H9 (cell line): Measurements from ENCODE around the gene LGALS12. TPM values are rescaled to one million over a fixed set of nuclear protein-coding genes. Genes with fewer than 3 reads are reported as not detected.
A peak's percentile ranks its signal among the peaks of the same experiment; 100 is the strongest.

ENCODE experiments used
- DNase-seq: peaks from one replicate; pipeline ENCODE4 v3.0.0-alpha.2; 2017
- H2AFZ ChIP-seq: one replicate; pipeline ENCODE4 v1.6.1; 2013; ENCODE audit warnings: mild to moderate bottlenecking, low read length, control low read depth, moderate library complexity
- H2AK5ac ChIP-seq: 2 replicates; pipeline ENCODE4 v1.6.1; 2013; ENCODE audit warnings: low read length, control low read depth, mixed read lengths; ENCODE audit not compliant: insufficient read length
- H2BK120ac ChIP-seq: one replicate; pipeline ENCODE4 v1.6.1; 2013; ENCODE audit warnings: low read depth, mild to moderate bottlenecking, low read length, control low read depth, inconsistent platforms; ENCODE audit not compliant: poor library complexity, severe bottlenecking
- H2BK12ac ChIP-seq: 2 replicates; pipeline ENCODE4 v1.6.1; 2013; ENCODE audit warnings: low read length, control low read depth, mixed read lengths, low read depth; ENCODE audit not compliant: insufficient read length
- H2BK15ac ChIP-seq: 2 replicates; pipeline ENCODE4 v1.6.1; 2013; ENCODE audit warnings: low read depth, low read length, control low read depth
- H2BK20ac ChIP-seq: one replicate; pipeline ENCODE4 v1.6.1; 2013; ENCODE audit warnings: low read depth, mild to moderate bottlenecking, low read length, control low read depth, inconsistent platforms; ENCODE audit not compliant: poor library complexity, severe bottlenecking
- H2BK5ac ChIP-seq: 2 replicates; pipeline ENCODE4 v1.6.1; 2013; ENCODE audit warnings: low read length, control low read depth, mixed read lengths; ENCODE audit not compliant: insufficient read length
- H3K14ac ChIP-seq: 2 replicates; pipeline ENCODE4 v1.6.1; 2013; ENCODE audit warnings: low read length, control low read depth; ENCODE audit not compliant: insufficient read depth
- H3K18ac ChIP-seq: 2 replicates; pipeline ENCODE4 v1.6.1; 2013; ENCODE audit warnings: low read depth, mild to moderate bottlenecking, mixed read lengths, low read length, control low read depth; ENCODE audit not compliant: insufficient read length
- H3K23ac ChIP-seq: 2 replicates; pipeline ENCODE4 v1.6.1; 2013; ENCODE audit warnings: low read length, control low read depth, mixed read lengths, low read depth; ENCODE audit not compliant: insufficient read length
- H3K23me2 ChIP-seq: 2 replicates; pipeline ENCODE4 v1.6.1; 2013; ENCODE audit warnings: low read depth, mild to moderate bottlenecking, mixed read lengths, low read length, control low read depth; ENCODE audit not compliant: insufficient read length, poor library complexity, severe bottlenecking
- H3K27ac ChIP-seq: 2 replicates; pipeline ENCODE4 v1.5.1; 2013; ENCODE audit warnings: low read length, control low read depth, mixed read lengths, low read depth; ENCODE audit not compliant: insufficient read length
- H3K27me3 ChIP-seq: 2 replicates; pipeline ENCODE4 v1.6.1; 2013; ENCODE audit warnings: low read length, control low read depth, inconsistent platforms; ENCODE audit not compliant: insufficient read depth
- H3K4ac ChIP-seq: 2 replicates; pipeline ENCODE4 v1.6.1; 2013; ENCODE audit warnings: low read depth, mild to moderate bottlenecking, control low read depth, inconsistent platforms, low read length, moderate library complexity
- H3K4me1 ChIP-seq: 2 replicates; pipeline ENCODE4 v1.6.1; 2013; ENCODE audit warnings: low read length, control low read depth, inconsistent platforms; ENCODE audit not compliant: insufficient read depth
- H3K4me2 ChIP-seq: 2 replicates; pipeline ENCODE4 v1.6.1; 2013; ENCODE audit warnings: low read length, control low read depth, mixed read lengths; ENCODE audit not compliant: insufficient read length, insufficient read depth
- H3K56ac ChIP-seq: 2 replicates; pipeline ENCODE4 v1.6.1; 2013; ENCODE audit warnings: low read depth, mild to moderate bottlenecking, mixed read lengths, low read length, control low read depth; ENCODE audit not compliant: insufficient read length
- H3K79me1 ChIP-seq: 2 replicates; pipeline ENCODE4 v1.6.1; 2013; ENCODE audit warnings: low read depth, mild to moderate bottlenecking, moderate library complexity, low read length, control low read depth, inconsistent platforms; ENCODE audit not compliant: insufficient read depth, poor library complexity, severe bottlenecking
- H3K79me2 ChIP-seq: 2 replicates; pipeline ENCODE4 v1.6.1; 2013; ENCODE audit warnings: low read length, control low read depth, inconsistent platforms; ENCODE audit not compliant: insufficient read depth
- H3K9ac ChIP-seq: 2 replicates; pipeline ENCODE4 v1.6.1; 2013; ENCODE audit warnings: low read length, control low read depth, mixed read lengths; ENCODE audit not compliant: insufficient read length; ENCODE audit errors: extremely low read depth
- H3K9me3 ChIP-seq: one replicate; pipeline ENCODE4 v1.6.1; 2013; ENCODE audit warnings: low read depth, low read length, inconsistent platforms; ENCODE audit not compliant: control insufficient read depth
- H3T11ph ChIP-seq: one replicate; pipeline ENCODE4 v1.6.1; 2013; ENCODE audit warnings: mild to moderate bottlenecking, low read length, control low read depth, inconsistent platforms
- H4K20me1 ChIP-seq: one replicate; pipeline ENCODE4 v1.6.1; 2013; ENCODE audit not compliant: control insufficient read depth, insufficient read length, insufficient read depth
- H4K5ac ChIP-seq: 2 replicates; pipeline ENCODE4 v1.6.1; 2013; ENCODE audit warnings: low read depth, mild to moderate bottlenecking, mixed read lengths, low read length, control low read depth; ENCODE audit not compliant: insufficient read length
- H4K8ac ChIP-seq: replicated peaks from 2 replicates; pipeline ENCODE4 v1.6.1; 2013; ENCODE audit warnings: low read length, control low read depth, mixed read lengths, low read depth; ENCODE audit not compliant: insufficient read length
- H4K91ac ChIP-seq: 2 replicates; pipeline ENCODE4 v1.6.1; 2013; ENCODE audit warnings: low read depth, mild to moderate bottlenecking, moderate library complexity, mixed read lengths, low read length, control low read depth; ENCODE audit not compliant: insufficient read length
- H3K27ac Mint-ChIP-seq, 3 experiments: 2 replicates in 2 of 3; 3 replicates in 1 of 3; pipeline ENCODE4 v1.8.0; 2020 to 2021; ENCODE audit warnings: mixed read lengths in 3 of 3, mild to moderate bottlenecking in 1 of 3, moderate library complexity in 1 of 3
- H3K27me3 Mint-ChIP-seq: 2 replicates; pipeline ENCODE4 v1.8.0; 2021; ENCODE audit warnings: low read depth, mild to moderate bottlenecking, moderate library complexity, mixed read lengths
- H3K36me3 Mint-ChIP-seq, 3 experiments: 2 replicates in 2 of 3; 3 replicates in 1 of 3; pipeline ENCODE4 v1.8.0; 2020 to 2021; ENCODE audit warnings: low read depth in 3 of 3, mixed read lengths in 3 of 3; ENCODE audit not compliant: insufficient read depth in 1 of 3
- H3K4me1 Mint-ChIP-seq, 2 experiments: 2 replicates each; pipeline ENCODE4 v1.8.0; 2020; ENCODE audit warnings: mixed read lengths in 2 of 2
- H3K4me3 Mint-ChIP-seq, 2 experiments: 2 replicates in 1 of 2; 3 replicates in 1 of 2; pipeline ENCODE4 v1.8.0; 2020 to 2021; ENCODE audit warnings: mild to moderate bottlenecking in 2 of 2, mixed read lengths in 2 of 2, moderate library complexity in 1 of 2
- H3K9me3 Mint-ChIP-seq, 2 experiments: 2 replicates in 1 of 2; 3 replicates in 1 of 2; pipeline ENCODE4 v1.8.0; 2020; ENCODE audit warnings: mild to moderate bottlenecking in 2 of 2, mixed read lengths in 2 of 2, moderate library complexity in 1 of 2
- CTCF ChIP-seq: fragments of 200-600 bp; sonication (generic); conservative IDR thresholded peaks from 3 replicates; pipeline ENCODE4 v1.8.0; 2021; ENCODE audit warnings: antibody characterized with exemption, mild to moderate bottlenecking
- WGBS: extraction: QIAGEN DNeasy Blood & Tissue Kit; methylation state at CpG from one replicate; pipeline ENCODE4 v1.1.7; 2013; ENCODE audit warnings: missing lambda C conversion rate, low lambda C conversion rate, mixed read lengths; ENCODE audit not compliant: insufficient read length; ENCODE audit errors: extremely low coverage; 5-methylcytosine and 5-hydroxymethylcytosine counted together
- total RNA-seq: library from RNA; stranded (reverse); gene quantifications from 2 replicates; pipeline ENCODE4 v1.2.1, GENCODE V29; 2021

The LGALS12 gene
- total RNA-seq, 1 experiment from 2014 or later, result 1.9 TPM

GRCh38 chr11:63553759-63554158, 47.9 kb downstream of the LGALS12 start:
- Histone ChIP-seq H3K4me1 (0 out of 2 replicates have a peak, but pooled peaks cover 4% of the 10 kb centered on the region), H2AK5ac (no peak overlapping the region), H3K23me2 (no peaks in the 10 kb centered on the region), H3K4me2 (no peak overlapping the region), H3K23ac (no peak overlapping the region), H2AFZ (no peak overlapping the region), H3K79me1 (no peaks in the 10 kb centered on the region), H3K18ac (no peak overlapping the region), H3K27ac (no peak overlapping the region), H2BK5ac (no peak overlapping the region), H4K20me1 (no peaks in the 10 kb centered on the region), H3K4ac (no peak overlapping the region), H4K8ac (no peak overlapping the region), H2BK20ac (no peak overlapping the region), H2BK15ac (no peak overlapping the region), H3K9me3 (no peaks in the 10 kb centered on the region), H4K91ac (no peak overlapping the region), H3K79me2 (no peaks in the 10 kb centered on the region), H3K27me3 (no peaks in the 10 kb centered on the region), H3K14ac (no peak overlapping the region), H3K56ac (no peak overlapping the region), H4K5ac (no peak overlapping the region), H3K9ac (no peak overlapping the region), H2BK120ac (no peak overlapping the region), H2BK12ac (no peak overlapping the region), H3T11ph (no peak overlapping the region)
- TF ChIP-seq CTCF, result no peak
- peak; percentile 29 for DNase-seq
- H3K36me3 Mint-ChIP-seq, result peaks cover 0 to 6% (median 0%) of the 10 kb centered on the region in 3 experiments; a peak in 4 of 7 replicates
- WGBS, result no CpG with 5 or more reads among the region's 8 CpGs
- no peaks in the 10 kb centered on the region; the same call in 1 of the 2 replicates for H3K27me3 Mint-ChIP-seq
- H3K9me3 Mint-ChIP-seq, result peaks cover 3 to 4% of the 10 kb centered on the region in 2 experiments; a peak in 2 of 5 replicates
- peak overlapping the region in 1 of 3 experiments; percentile 79; a peak in 1 of 7 replicates for H3K27ac Mint-ChIP-seq
- no peak overlapping the region for H3K4me3 Mint-ChIP-seq
- peaks cover 36 to 41% of the 10 kb centered on the region in 2 experiments for H3K4me1 Mint-ChIP-seq
